NCI-H1105 treated with DMSO at 0.1 percent for 48 hours (cell line): ENCODE results near the gene GPR17.

ENCODE experiments used
- DNase-seq: peaks from one replicate; lab custom pipeline; 2025; lab: John Stamatoyannopoulos, UW

GPR17 gene

DNA sequence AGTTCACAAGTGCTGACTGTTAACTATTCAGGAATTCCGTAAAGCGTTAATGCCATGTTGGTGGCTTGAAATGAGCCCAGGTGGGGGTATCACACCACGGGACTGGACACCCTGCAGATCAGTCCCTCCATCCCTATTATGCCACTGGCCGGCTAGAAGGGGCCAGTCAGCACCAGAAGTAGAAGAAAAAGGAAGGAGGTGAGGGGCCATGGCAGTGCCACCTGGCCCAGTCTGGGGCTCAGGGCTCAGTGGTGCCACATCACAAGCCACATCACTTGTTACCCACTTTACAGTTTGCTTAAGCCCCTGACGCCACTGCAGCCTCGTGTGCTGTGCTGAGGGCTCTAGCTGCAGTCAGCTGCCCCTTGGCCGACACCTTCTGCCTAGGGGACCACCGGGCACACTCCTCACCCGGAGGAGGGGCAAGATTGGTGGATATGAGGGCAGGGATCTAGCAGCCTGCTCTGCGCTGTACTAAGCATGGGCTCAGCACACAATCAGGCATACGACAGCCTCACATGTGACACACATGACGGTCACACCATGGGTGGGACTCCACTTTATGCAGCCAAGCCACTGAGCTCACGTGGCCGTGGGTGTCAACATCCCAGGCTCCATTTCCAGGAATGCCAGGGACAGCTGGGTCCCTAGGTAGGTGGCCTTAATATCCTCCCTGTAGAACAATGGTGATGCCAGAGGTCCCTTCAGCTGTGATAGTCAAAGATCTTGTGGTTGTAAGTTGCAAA is 25.8 kb downstream of the GPR17 start:
- DNase-seq = no peak

DNA sequence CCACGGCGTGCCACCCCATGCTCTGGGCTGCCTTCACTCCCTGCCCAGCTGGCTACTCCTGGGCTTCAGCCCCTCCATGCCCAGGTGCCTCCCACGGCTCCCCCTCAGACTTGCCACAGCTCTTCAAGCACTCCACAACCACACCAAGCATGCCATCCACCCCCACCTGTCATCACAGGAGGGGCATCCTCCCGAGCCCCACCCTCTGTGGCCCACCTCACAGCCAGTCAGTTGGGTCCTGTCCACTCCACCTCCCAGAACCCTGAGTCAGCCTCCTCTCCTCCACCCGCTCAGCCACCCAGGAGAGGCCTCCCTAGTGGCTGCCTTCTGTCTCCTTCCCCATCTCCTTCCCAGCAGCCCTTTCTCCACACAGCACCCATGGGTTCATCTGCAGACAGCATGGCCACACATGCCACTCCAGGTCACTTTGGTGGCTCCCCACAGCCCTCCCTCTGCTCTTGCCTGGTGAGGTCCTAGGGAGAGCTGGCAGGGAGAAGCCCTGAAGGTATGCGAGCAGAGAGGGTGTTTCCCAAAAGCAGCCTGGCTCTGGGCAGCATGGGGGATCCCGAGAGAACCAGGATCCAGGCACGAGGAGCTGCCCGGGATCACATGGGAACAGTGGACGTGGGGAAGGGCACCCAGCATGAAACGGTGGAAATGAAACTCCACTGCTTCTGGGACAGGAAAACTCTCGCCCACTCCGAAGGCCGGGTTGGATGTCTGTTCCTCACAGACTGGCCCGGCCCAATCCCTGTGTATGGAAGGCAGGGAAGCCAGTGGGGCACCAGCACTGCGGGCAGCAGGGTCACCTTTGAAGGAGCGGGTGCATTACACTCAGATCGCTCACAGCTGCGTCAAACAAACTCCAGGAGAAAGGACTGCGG is 26.6 kb downstream of the GPR17 start:
- no peak for DNase-seq

DNA sequence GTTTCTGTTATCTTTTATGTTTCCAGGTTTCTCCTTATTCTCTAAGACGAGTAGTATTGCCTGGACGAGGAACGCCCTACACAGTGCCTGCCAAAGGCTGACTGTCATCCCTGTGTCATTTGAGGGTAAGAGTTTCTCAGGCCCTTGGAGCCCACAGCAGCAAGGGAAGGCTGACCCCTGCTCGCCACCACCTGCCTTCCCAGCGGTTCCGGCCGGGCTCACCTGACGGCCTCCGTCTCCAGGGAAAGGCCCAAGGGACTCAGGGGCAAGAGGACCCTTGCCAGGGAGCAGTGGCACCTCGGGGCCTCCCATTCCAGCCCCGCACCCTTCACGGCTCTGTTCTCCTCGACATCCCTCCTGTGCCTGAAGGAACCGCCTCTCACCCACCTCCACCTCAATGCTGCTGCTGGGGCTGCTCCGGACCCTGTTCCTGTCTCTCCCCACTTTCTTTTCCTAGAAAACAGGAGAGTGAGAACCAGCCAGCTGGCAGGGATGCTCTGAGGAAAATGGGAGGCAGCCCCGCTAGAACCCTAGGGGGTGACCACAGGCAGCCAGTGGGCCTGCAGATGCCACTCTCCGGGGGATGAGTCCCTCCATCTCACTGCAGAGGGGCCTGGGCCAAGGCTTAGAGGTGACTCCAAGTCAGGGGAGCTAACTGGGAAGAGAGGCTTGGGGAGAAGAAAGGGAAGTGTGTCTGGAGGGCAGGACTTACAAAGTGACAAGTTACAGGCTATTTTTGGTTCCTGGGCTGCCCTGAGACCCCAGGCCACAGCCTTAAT is 27.5 kb downstream of the GPR17 start:
- no peak for DNase-seq

DNA sequence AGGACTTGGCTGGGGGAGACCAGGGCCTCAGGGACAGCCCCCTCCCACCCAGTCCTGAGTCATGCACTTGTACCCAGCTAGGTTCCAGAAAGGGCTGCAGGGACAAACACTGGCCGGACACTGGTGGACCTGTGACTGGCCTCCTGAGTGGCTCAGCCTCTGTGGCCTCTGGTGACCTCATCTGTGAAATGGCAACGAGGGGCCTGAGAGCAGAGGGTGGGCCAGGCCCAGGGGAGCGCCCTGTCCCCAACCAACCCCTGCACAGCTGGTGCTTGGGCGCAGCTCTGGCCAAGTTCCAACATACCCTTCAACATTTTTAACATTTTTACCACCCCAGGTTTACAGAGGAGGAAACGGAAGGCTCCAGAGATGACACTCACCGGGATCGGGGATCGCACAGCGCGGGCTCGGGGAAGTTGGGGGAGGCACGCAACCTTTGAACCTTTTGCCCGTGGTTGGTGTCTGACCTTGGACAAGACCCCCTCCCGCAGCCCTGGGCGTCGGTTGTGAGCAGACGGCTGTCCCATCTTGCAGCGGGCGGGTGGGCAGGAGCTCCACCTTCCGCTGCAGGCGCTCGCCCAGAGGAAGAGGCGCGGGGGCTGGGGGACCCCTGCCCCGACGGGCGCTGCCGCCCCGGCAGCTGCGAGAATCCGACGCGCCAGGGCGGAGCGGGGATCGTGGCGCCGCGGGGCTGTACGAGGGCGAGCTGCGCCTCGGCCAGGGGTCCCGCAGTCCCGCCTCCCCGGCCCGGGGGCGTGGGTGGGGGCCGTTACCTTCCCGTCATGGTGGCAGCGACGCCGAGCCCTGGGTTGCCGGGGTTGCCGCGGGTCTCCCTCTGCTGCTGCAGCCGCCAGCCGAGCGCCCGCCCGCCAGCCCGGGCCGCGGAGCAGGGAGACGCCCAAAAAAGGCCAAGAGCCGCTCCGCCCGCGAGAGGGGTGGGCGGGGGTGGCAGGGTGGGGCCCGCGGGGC is 28.6 kb downstream of the GPR17 start:
- no peak for DNase-seq

DNA sequence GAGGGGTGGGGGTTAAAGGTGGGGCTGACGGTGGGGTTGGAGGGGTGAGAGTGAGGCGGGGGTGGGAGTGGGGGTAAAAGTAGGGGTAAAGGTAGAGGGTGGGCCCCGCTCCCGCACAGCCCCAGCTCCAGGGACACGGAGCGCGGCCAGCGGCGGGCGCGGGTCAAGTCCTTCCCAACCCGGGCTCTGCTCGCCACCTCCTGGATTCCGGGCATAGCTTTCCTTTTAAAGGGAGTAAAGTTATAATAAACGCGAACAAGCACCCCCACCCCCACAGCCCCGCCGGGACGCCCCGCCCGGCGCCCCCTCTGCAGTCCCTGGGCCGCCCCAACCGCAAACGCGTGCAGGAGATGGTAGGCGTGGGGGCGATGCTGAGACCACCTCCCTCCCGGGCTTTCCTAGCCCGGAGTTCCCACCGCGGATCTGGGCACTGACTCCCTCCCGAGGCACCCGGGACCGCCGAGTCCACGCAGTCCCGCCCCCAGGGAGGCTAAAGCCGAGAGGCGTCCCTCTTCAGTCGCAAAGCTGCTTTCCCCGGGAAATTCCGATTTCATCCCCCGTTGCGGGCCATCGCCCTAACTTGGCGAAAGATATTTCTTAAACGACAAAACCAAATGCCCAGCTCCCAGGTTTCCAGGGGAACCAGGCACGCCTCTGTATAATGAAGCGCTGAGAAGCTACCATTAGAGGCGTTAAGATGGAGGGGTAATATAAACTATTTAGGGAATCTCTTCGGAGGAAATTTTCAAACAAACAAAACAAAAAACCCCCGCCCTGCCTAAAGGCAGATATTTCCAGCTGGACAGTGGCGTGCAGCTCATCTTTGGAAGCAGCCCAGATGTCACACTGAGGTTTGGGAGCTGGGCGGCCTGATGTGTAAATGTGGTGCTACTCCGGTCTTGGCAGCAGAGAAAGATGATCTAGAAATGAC is 29.6 kb downstream of the GPR17 start, which contains the start of gene LIMS2:
LIMS2 (minus strand) TSS at position 200 of the 931 bp plus-strand sequence. CDS start 506 bp downstream, outside the sequence.
- DNase-seq = peak; percentile 30

DNA sequence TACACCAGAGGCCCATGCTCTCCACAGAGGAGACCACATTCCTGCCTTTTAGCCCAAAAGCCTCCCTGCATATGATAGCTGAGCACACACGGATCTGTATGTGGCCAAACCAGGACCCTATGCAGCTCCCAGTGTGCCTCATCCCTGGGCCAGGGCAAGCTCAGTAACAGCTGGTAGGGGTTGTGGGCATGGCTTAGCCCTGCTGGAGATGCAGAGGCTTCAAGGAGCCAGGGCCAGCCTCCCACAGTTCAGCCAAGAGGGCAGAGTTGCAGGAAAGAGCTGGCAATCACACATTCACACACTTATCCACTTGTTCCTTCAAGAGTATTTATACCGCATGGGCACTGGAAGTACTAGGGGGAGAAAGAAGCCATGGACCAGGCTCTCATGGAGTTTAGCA is 31.0 kb downstream of the GPR17 start:
- DNase-seq = no peak

DNA sequence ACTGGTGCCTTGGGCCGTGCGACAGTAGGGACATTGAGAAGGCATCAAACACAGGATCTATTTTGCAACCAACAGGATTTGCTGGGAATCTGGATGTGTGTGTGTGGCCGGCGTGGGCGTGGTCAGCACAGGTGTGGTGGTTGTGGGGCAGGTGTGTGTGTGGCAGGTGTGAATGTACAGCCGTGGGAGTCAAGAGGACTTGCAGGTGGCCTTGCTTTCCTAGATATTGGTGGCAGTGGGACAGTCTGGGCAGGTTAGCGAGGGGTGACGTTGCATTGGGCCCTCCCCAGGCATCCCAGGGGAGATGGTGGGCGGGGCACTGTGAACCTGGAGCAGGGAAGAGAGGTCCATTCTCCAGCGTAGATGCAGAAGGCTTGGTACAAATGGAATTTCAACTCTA is 32.6 kb downstream of the GPR17 start:
- no peak for DNase-seq

DNA sequence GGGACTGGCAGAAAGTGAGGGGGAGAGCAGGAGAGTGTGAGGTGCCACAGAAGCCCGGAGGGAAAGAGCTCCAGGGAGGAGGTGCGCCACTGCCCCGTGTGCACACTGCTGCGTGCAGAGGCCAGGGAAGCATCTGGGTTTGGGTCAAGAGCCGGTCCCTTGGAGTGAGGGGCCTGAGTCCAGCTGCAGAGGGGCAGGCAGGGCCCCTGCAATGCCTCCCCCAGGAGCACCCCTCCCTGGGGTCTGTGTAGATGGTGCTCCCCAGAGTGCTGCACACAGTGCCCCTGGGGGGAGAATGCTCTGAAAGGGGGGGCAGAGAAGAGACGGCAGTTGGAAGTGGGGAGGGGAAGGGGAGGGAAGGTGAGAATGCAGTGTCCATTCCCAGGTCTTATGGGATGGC is 33.0 kb downstream of the GPR17 start:
- DNase-seq = no peak

DNA sequence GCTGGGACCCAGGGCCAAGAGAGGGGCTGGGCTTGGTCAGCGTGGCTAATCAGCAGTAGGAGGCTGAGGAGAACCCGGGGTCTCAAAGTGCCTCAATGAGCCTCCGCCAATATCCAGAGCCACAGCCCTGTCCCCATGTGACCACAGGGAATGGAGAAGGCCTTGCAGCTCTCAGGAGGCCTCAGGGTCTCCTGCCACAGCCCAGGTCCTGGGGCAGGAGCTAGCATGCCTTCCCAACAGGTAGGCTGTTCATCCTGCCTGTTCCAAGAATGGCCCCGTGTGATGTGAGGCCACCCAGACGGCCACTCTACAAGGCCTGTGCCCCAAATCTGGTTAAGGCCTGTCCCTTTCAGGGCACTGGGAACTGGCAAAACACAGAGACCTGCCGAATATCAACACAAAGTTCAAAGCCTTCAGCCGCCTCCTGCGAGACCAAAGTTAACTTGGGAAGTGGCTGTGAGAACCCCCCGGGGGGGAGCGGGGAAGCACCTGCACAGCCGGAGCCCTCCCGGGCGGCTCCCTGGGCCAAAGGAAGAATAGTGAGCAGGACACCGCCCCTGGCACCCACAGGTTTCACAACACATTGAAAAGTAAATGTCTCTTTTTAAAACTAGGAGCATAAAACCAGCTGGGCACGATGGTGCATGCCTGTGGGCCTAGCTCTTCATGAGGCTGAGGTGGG is 33.9 kb downstream of the GPR17 start:
- no peak for DNase-seq

DNA sequence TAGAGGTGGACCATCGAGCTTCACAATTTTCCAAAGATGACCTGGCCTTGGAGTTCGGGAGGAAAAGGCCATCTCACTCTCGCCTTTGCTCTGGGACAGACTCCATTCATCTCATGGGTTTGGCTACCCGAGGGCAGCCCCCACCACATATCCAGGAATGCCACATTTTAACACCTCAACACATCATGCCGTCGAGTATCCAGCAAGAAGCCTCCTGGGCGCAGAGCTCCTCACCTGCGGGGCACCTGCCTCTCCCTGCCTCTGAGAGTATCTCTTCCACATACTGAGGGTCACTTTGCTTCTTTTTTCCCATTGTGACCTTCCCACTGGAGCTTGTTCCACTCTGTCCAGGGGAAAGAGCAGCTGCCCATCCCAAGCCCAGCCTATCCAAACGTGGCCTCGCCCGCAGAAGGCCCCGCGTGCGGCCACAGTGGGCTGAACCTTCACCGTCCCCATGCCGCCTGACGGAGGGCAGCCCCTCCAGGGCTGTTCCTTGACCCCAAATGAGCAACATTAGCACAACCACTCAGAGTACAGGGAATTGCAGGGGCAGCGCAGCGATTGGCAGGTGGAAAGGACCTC is 34.8 kb downstream of the GPR17 start:
- no peak for DNase-seq

DNA sequence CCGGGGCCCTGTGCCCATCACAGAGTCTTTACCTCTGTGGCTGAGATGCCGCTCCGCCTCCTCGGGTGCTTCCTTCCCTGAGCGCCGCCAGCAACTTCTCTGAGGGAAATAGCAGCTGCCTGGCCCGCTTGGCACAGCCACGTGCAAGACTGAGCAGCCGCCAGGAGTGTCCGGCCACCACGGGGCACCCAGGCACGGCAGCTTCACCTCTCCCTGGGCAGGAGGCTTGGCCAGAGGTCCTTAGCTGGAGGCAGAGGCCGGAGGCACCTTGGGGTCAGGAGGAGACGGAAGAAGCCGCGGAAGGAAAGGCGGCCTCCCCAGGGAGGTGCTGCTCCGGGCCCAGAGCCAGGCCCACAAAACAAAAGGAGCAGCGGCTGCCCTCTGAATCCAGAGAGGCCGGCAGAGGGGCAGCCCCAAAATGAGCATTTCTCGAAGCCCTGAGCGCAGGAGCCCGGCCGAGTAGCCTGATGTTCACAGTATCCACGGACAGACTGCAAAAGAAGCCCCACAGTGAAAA is 35.4 kb downstream of the GPR17 start:
- no peak for DNase-seq

DNA sequence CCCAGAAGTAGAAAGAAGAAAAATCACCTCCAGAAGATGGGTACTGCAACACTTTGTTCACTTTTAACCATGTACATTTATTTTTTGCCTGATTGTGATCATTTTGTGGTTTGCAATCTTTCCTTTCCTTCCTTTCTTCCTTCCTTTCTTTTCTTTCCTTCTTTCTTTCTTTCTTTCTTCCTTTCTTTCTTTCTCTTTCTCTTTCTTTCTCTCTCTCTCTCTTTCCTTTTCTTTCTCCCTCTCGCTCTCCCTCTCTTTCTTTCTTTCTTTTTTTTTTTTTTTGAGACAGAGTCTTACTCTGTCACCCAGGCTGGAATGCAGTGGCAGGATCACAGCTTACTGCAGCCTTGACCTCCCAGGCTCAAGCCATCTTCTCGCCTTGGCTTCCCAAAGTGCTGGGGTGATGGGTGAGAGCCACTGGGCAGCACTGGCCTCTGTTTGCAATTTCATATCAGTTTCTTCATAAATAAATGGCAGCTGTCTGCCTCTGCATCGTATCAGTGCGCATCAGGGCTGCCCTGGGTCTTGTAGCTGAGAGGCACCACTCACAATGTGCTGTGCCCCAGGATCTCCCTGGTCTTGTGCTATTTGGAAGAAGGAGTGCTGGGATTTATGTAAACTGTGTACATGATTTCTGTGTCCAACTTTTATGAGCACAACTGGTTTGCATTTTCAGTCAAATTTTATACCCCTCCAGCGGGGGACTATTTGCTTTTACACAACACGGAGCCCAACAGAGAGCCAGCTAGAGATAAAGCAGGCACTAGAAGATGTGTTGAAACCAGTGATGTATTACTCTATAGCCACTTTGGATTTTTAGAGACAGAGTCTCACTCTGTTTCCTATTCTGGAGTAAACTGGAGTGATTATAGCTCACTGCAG is 36.3 kb downstream of the GPR17 start:
- no peak for DNase-seq

DNA sequence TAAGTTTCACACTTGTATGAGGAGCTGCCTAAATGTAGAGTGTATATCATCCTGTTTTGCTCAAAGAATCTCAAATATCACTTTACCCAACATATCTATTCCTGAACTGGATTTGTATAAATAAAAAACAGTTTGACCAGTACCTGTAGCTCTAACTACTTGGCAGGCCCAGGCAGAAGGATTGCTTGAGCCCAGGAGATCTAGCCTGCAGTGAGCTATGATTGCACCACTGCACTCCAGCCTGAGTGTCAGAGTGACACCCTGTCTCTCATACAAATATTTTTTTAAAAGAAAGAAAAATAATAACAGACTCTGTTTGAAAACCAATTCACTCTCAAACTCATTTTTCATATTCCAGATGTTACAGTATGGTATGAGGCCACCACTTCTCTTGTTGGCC is 37.1 kb downstream of the GPR17 start:
- no peak for DNase-seq

DNA sequence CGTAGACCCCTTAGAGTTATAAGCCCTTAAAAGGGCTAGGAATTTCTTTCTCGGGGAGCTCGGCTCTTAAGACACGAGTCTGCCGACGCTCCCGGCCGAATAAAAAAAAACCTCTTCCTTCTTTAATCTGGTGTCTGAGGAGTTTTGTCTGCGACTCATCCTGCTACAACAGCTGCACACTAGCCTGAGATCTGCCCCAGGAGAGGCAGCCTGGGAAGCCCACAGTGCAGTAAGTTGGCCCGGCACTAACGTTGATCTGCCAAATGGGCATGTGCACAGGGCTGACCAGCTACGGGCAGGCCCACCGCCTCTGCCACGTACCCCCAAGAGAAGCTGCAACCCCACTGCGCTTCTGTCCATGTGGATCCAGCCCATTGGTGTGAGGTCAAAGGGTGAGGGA is 37.8 kb downstream of the GPR17 start:
- no peak for DNase-seq

DNA sequence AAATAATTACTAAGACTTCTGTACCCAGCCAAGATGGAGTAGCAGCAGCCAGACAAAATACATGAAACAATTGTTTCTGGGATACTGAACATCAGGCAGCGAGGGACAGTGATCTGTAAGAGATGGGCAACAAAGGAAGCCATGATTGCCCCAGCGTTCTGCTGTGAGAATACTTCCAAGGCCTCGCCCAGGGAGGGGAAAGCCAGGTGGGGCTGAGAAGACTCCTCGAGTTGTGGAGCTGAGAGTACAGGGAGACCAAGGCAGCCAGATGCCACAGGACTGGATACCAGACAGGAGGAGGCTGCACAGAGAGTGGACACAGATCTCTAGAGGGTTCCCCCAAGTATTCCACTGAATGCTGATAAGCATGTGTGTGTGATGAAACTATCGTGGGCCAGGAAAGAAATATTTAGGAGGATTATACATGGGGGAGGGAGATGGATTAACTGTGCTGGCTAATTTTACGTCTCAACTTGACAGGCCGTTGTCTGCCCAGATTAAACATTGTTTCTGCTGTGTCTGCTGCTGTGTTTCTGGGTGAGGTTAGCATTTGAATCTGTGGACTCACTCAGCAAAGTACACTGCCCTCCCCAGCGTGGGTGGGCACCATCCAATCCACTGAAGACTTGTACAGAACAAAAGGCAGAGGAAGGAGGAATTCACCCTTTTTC is 39.6 kb downstream of the GPR17 start:
- DNase-seq = no peak

DNA sequence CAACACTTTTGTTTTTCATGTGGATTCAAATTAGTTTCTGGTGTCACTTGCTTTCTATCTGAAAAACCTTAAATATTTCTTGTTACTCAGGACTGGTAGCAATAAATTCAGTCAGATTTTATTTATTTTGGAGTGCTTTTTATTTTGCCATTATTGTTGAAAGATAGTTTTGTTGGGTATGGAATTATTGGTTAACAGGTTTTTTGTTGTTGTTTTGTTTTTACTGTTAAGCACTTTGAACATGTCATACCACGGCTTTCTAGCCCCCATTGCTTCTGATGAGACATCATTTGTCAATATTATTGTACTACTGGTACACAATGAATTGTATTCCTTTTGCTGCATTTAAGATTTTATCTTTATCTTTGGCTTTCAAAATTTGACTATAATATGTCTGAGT is 42.5 kb downstream of the GPR17 start:
- DNase-seq = no peak

DNA sequence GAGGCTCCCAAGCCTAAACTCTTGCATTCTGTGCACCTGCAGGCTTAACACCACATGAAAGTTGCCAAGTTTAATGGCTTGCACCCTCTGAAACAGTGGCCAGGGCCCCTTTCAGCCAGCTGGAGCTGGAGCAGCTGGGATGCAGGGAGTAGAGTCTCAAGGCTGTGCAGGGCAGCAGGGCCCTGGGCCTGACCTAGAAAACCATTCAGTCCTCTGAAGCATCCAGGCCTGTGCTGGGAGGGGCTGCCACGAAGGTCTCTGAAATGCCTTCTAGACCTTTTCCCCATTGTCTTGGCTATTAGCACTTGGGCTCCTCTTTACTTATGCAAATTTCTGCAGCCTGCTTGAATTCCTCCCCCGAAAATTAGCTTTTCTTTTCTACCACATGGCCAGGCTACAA is 44.7 kb downstream of the GPR17 start:
- DNase-seq = no peak
